KMS-11 (cell line): ENCODE measurements around the gene MFN2.
"Not testable (repeated sequence)": the region's sequence is repeated elsewhere in the genome, so short reads cannot be mapped to it uniquely, and the experiment has no call there.

Experiments
- H2AFZ ChIP-seq: fragments of 200-600 bp; sonication (generic); 2 replicates; pipeline ENCODE4 v1.6.1; 2016; ENCODE audit warnings: antibody characterized with exemption, mixed run types, low read depth
- H3K27ac ChIP-seq: fragments of 200-600 bp; sonication (generic); 2 replicates; pipeline ENCODE4 v1.6.1; 2016; ENCODE audit warnings: mild to moderate bottlenecking, mixed run types
- H3K27me3 ChIP-seq: fragments of 200-600 bp; sonication (generic); 2 replicates; pipeline ENCODE4 v1.6.1; 2017; ENCODE audit warnings: mild to moderate bottlenecking, low read depth, mixed run types, moderate library complexity; ENCODE audit not compliant: insufficient read depth
- H3K36me3 ChIP-seq: fragments of 200-600 bp; sonication (generic); 2 replicates; pipeline ENCODE4 v1.6.1; 2017; ENCODE audit warnings: mild to moderate bottlenecking, mixed run types; ENCODE audit not compliant: insufficient read depth
- H3K4me1 ChIP-seq: fragments of 200-600 bp; sonication (generic); 2 replicates; pipeline ENCODE4 v1.6.1; 2016; ENCODE audit warnings: mild to moderate bottlenecking, low read depth, mixed run types; ENCODE audit not compliant: poor library complexity, severe bottlenecking
- H3K4me2 ChIP-seq: fragments of 200-600 bp; sonication (generic); 2 replicates; pipeline ENCODE4 v1.7.0; 2016; ENCODE audit warnings: mild to moderate bottlenecking, mixed run types
- H3K4me3 ChIP-seq: fragments of 200-600 bp; sonication (generic); IDR thresholded peaks from 2 replicates; pipeline ENCODE4 v1.6.1; 2017; ENCODE audit warnings: low read depth, low read length, mixed read lengths; ENCODE audit not compliant: insufficient read depth
- H3K79me2 ChIP-seq: fragments of 200-600 bp; sonication (generic); 2 replicates; pipeline ENCODE4 v1.6.1; 2016; ENCODE audit warnings: low read depth, mixed run types; ENCODE audit not compliant: insufficient read depth
- H3K9ac ChIP-seq: fragments of 200-600 bp; sonication (generic); 2 replicates; pipeline ENCODE4 v1.6.1; 2016; ENCODE audit warnings: mild to moderate bottlenecking, mixed run types
- H4K20me1 ChIP-seq: fragments of 200-600 bp; sonication (generic); 2 replicates; pipeline ENCODE4 v1.6.1; 2016; ENCODE audit warnings: mild to moderate bottlenecking, mixed run types; ENCODE audit not compliant: insufficient read depth
- TF ChIP-seq, protein P1 (sequence below): fragments of 200-600 bp; sonication (generic); conservative IDR thresholded peaks from 2 replicates; pipeline ENCODE4 v1.6.1; 2017; ENCODE audit warnings: low read depth, mild to moderate bottlenecking, antibody characterized with exemption, low read length, moderate library complexity, mixed read lengths

Gene MFN2

DNA sequence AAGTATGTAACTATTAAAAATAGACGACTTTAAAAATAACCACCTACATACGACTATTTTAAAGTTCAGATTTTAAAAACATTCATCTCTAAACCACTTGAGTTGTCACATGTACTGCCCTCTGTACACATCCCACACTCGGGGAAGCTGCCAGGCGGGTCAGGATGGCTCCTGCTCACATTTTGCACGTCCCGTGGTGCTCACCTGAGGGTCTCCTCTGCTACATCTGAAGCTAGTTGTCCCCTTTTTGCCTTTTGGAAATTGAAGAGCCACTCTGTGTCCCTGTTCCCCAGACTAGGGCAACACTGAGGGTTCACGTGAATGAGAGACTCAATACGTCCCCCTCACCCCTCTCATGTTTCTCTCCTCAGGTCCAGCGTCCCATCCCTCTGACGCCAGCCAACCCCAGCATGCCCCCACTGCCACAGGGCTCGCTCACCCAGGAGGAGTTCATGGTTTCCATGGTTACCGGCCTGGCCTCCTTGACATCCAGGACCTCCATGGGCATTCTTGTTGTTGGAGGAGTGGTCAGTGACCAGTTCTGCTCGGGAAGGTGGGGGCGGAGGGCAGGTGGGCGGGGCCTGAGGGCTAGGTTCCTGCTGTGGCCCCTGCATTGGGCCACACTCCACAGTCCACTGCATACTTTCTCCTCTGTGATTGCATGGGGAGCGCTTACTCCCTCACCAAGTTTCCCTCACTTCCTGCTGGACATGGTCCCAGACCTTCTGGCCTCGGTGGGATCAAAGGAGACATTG is 26.1 kb downstream of the MFN2 start:
- no peak overlapping the region for H3K27ac ChIP-seq
- no peaks in the 10 kb centered on the region for H3K27me3 ChIP-seq
- H3K36me3 ChIP-seq, result peaks cover 3% of the 10 kb centered on the region; the same call in 1 of the 2 replicates
- TF ChIP-seq, protein P1, sequence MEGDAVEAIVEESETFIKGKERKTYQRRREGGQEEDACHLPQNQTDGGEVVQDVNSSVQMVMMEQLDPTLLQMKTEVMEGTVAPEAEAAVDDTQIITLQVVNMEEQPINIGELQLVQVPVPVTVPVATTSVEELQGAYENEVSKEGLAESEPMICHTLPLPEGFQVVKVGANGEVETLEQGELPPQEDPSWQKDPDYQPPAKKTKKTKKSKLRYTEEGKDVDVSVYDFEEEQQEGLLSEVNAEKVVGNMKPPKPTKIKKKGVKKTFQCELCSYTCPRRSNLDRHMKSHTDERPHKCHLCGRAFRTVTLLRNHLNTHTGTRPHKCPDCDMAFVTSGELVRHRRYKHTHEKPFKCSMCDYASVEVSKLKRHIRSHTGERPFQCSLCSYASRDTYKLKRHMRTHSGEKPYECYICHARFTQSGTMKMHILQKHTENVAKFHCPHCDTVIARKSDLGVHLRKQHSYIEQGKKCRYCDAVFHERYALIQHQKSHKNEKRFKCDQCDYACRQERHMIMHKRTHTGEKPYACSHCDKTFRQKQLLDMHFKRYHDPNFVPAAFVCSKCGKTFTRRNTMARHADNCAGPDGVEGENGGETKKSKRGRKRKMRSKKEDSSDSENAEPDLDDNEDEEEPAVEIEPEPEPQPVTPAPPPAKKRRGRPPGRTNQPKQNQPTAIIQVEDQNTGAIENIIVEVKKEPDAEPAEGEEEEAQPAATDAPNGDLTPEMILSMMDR, result no peak
- H3K4me1 ChIP-seq, result peaks cover 2% of the 10 kb centered on the region
- H3K4me2 ChIP-seq, result no peak overlapping the region
- no peak overlapping the region for H3K9ac ChIP-seq
- H4K20me1 ChIP-seq, result no peaks in the 10 kb centered on the region
- no peaks in the 10 kb centered on the region for H3K79me2 ChIP-seq
- no peak overlapping the region for H3K4me3 ChIP-seq
- H2AFZ ChIP-seq, result no peak overlapping the region

DNA sequence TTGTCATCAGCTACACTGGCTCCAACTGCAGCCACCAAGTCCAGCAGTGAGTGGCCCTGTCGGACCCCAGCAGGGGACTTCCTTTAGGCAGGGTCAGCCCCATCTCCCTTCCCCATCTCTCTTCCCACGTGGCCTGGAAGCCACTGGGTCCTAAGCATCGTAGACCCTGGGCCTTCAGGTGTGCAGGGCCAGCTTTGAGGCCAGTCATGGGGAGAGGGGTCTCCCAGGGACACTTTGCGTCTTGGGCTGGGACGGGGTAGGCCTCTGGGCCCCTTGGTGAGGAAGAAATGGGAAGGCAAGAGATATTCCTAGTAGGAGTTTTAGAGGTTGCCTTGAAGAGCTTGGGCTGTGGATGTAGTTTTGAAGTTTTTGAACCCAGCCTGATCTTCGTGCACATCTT is 27.0 kb downstream of the MFN2 start:
- Histone ChIP-seq H3K36me3 (peaks cover 3% of the 10 kb centered on the region; the same call in 1 of the 2 replicates), H3K4me3 (no peak overlapping the region), H3K4me2 (no peak overlapping the region), H3K79me2 (no peaks in the 10 kb centered on the region), H3K27me3 (no peaks in the 10 kb centered on the region), H4K20me1 (no peaks in the 10 kb centered on the region), H3K27ac (no peak overlapping the region), H2AFZ (no peak overlapping the region), H3K9ac (no peak overlapping the region), H3K4me1 (no peaks in the 10 kb centered on the region)
- TF ChIP-seq, protein P1, result no peak

DNA sequence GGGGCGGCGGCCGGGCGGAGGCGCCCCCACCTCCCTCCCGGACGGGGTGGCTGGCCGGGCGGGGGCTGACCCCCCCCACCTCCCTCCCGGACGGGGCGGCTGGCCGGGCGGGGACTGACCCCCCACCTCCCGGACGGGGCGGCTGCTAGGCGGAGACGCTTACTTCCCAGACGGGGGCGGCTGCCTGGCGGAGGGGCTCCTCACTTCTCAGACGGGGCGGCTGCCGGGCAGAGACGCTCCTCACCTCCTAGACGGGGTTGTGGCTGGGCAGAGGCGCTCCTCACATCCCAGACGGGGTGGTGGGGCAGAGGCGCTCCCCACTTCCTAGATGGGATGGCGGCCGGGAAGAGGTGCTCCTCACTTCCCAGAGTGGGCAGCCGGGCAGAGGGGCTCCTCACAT is 28.1 kb downstream of the MFN2 start:
- H3K4me2 ChIP-seq, H3K27me3 ChIP-seq, H3K36me3 ChIP-seq, H3K4me1 ChIP-seq, H3K79me2 ChIP-seq, H4K20me1 ChIP-seq, H3K4me3 ChIP-seq, H3K27ac ChIP-seq, H2AFZ ChIP-seq, H3K9ac ChIP-seq: not testable (repeated sequence)

DNA sequence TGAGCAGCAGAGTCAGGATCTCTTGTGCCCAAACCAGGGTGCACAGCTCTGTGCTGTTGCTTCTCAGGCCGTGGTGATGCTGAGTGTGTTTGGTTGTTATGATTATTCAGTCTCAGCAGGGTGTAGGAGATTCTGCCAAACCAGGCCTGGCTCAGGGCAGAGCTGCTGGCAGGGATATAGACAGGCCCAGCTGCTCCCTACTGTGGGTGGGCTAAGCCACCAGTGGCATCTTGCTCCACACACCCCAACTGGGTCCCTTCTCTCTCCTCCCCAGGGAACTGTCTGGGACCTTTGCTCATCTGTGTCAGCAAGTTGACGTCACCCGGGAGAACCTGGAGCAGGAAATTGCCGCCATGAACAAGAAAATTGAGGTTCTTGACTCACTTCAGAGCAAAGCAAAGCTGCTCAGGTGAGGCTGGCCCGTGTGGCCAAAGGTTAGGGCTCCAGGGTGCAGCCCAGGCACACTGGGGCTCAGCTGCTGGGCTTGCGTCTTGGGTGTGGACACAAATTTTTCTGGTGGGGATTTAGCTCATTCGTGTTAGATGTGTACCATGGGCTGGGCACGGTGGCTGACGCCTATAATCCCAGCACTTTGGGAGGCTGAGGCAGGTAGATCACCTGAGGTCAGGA is 29.2 kb downstream of the MFN2 start:
- Histone ChIP-seq H3K4me2 (no peak overlapping the region), H3K27ac (no peak overlapping the region), H3K27me3 (no peaks in the 10 kb centered on the region), H4K20me1 (no peaks in the 10 kb centered on the region), H3K4me3 (no peak overlapping the region), H3K9ac (no peak overlapping the region), H3K36me3 (peaks cover 3% of the 10 kb centered on the region; the same call in 1 of the 2 replicates), H2AFZ (no peak overlapping the region), H3K79me2 (no peaks in the 10 kb centered on the region), H3K4me1 (no peaks in the 10 kb centered on the region)
- TF ChIP-seq, protein P1, result no peak
